ENCODE results near the gene HMGN4. TPM values are rescaled to one million over a fixed set of nuclear protein-coding genes. Genes with fewer than 3 reads are reported as not detected.

Gene HMGN4
- total and polyA plus RNA-seq, 2 of the 8 experiments (the other 6 are each of a cell fraction or from before 2014, with no cell fraction given): 23.4 to 66.4 TPM

DNA sequence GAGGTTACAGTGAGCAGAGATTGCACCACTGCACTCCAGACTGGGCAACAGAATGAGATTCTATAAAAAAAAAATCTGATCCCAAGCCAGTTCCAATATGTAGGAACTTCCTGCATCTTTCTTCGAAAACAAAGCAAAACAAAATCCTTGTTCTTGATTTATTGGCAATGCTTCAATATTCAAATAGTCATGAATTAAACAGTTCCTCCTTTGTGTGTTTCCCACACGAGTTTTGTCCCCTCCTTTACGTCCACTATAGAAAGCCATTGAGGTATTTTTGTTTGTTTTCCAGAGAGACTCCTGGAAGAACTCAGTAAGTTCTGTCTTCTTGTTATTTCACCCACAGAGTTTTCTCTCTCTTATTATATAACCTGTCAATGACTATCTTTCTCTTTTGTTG is 30.5 kb upstream of the HMGN4 start:
- ChIA-PET POLR2A (ENCODE audit: partially characterized antibody) (no interaction called here), CTCF (ENCODE audit: partially characterized antibody) (no interaction called here)
- no peak overlapping the region for H3K9ac ChIP-seq (replicated peaks in 1 of 4; ENCODE audit: extremely low read depth in 1 of 4, low read depth in 3 of 4, low read length in 3 of 4)
- H3K23me2 ChIP-seq (ENCODE audit: low read depth, low read length): 0 out of 2 replicates have a peak, but pooled peaks cover 3% of the 10 kb centered on the region
- no peaks in the 10 kb centered on the region for H3K79me1 ChIP-seq (ENCODE audit: low read depth, low read length)
- H3K23ac ChIP-seq (ENCODE audit: insufficient read length): no peak overlapping the region
- H4K8ac ChIP-seq (ENCODE audit: extremely low read depth, insufficient read depth, low read length): no peak overlapping the region
- no peaks in the 10 kb centered on the region for H3K4me1 ChIP-seq (replicated peaks in 1 of 4; ENCODE audit: control insufficient read depth in 3 of 4, insufficient read depth in 4 of 4, low read length in 3 of 4)
- H3K56ac ChIP-seq (replicated peaks; ENCODE audit: insufficient read length, low read depth, low read length): no peak overlapping the region
- no peak overlapping the region for H3K4me3 ChIP-seq (ENCODE audit: extremely low read depth in 1 of 4, insufficient read depth in 2 of 4, low read depth in 3 of 4, low read length in 4 of 4)
- no peak overlapping the region for H4K91ac ChIP-seq (replicated peaks; ENCODE audit: insufficient read length, low read length)
- no peak overlapping the region for H3K27ac ChIP-seq (ENCODE audit: low read depth, low read length)
- no peak overlapping the region for H3K14ac ChIP-seq (ENCODE audit: insufficient read length)
- H3K18ac ChIP-seq (ENCODE audit: extremely low read depth, low read length): no peak overlapping the region
- H2AK5ac ChIP-seq (ENCODE audit: low read depth, low read length): no peak overlapping the region
- no peaks in the 10 kb centered on the region for H3K79me2 ChIP-seq (ENCODE audit: control insufficient read depth in 1 of 2, insufficient read depth in 2 of 2, low read length in 2 of 2)
- peaks cover 0 to 7% (median 4%) of the 10 kb centered on the region in 4 experiments; a peak in 5 of 7 replicates for H3K27me3 ChIP-seq (replicated peaks in 1 of 4; ENCODE audit: control insufficient read depth in 3 of 4, extremely low read depth in 1 of 4, insufficient read depth in 3 of 4, low read length in 3 of 4)
- no peak overlapping the region for H3K4ac ChIP-seq (replicated peaks; ENCODE audit: insufficient read length, low read depth, low read length)
- H2BK15ac ChIP-seq (ENCODE audit: low read length): no peak overlapping the region
- no peak overlapping the region for H2AFZ ChIP-seq (ENCODE audit: low read length)
- H3K4me2 ChIP-seq (ENCODE audit: insufficient read depth in 1 of 2, low read depth in 2 of 2, low read length in 2 of 2): no peak overlapping the region
- no peak overlapping the region for H2BK5ac ChIP-seq (ENCODE audit: low read depth, low read length)
- no peak overlapping the region for H4K5ac ChIP-seq (ENCODE audit: insufficient read length, low read depth, low read length)
- FAIRE-seq: no peak
- no peak overlapping the region for H2BK20ac ChIP-seq (ENCODE audit: low read length)
- DNase-seq (ENCODE audit: low read depth in 1 of 2, low spot score in 2 of 2): no peak
- no peak overlapping the region for H2BK120ac ChIP-seq (replicated peaks; ENCODE audit: low read depth, low read length)
- H3K36me3 ChIP-seq (ENCODE audit: control insufficient read depth in 2 of 4, insufficient read depth in 4 of 4, low read length in 3 of 4): no peaks in the 10 kb centered on the region
- no peaks in the 10 kb centered on the region for H3K9me3 ChIP-seq (ENCODE audit: insufficient read depth in 2 of 2, low read depth in 1 of 2, low read length in 1 of 2)
- H2BK12ac ChIP-seq (ENCODE audit: low read depth, low read length): no peak overlapping the region
- H4K20me1 ChIP-seq (replicated peaks in 1 of 2; ENCODE audit: control insufficient read depth in 1 of 2, insufficient read depth in 2 of 2, low read length in 2 of 2): no peaks in the 10 kb centered on the region
- 85% methylated on average over 3 of the region's 3 CpGs; no CpG with 5 or more reads in 1 of the 2 experiments for WGBS, 2 experiments (ENCODE audit: extremely low coverage in 1 of 2, insufficient coverage in 1 of 2, insufficient read length in 1 of 2, insufficient replicate concordance in 2 of 2, low coverage in 1 of 2, low lambda C conversion rate in 2 of 2, missing lambda C conversion rate in 1 of 2)
- TF ChIP-seq HDAC2 (IDR thresholded peaks at IDR 0.05; ENCODE audit: borderline replicate concordance in 1 of 2, low read depth in 2 of 2, low read length in 2 of 2) (no peak), TBP (IDR thresholded peaks at IDR 0.05; ENCODE audit: low read depth, low read length) (no peak), POLR2A (IDR thresholded peaks at IDR 0.05; ENCODE audit: control extremely low read depth in 1 of 2, low read depth in 2 of 2, low read length in 2 of 2) (no peak), CREB1 (IDR thresholded peaks at IDR 0.05) (no peak), CBX8 (IDR thresholded peaks at IDR 0.05; ENCODE audit: borderline replicate concordance, low read depth, low read length) (no peak), MAFK (IDR thresholded peaks at IDR 0.05; ENCODE audit: low read depth, low read length) (no peak), RAD21 (IDR thresholded peaks at IDR 0.05 in 1 of 2, conservative IDR thresholded peaks at IDR 0.05 in 1 of 2; ENCODE audit: low read depth in 2 of 2, low read length in 2 of 2) (no peak), KDM5A (IDR thresholded peaks at IDR 0.05; ENCODE audit: low read length) (no peak), EZH2 (IDR thresholded peaks at IDR 0.05; ENCODE audit: low read depth, low read length, severe bottlenecking) (no peak), NRF1 (IDR thresholded peaks at IDR 0.05; ENCODE audit: low read depth, low read length) (no peak), GTF2F1 (IDR thresholded peaks at IDR 0.05; ENCODE audit: borderline replicate concordance, low read depth, low read length) (no peak)
- TF ChIP-seq, protein P1, sequence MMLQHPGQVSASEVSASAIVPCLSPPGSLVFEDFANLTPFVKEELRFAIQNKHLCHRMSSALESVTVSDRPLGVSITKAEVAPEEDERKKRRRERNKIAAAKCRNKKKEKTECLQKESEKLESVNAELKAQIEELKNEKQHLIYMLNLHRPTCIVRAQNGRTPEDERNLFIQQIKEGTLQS (IDR thresholded peaks at IDR 0.05; ENCODE audit: insufficient read depth, low read depth, low read length): no peak
- TF ChIP-seq, protein P2, sequence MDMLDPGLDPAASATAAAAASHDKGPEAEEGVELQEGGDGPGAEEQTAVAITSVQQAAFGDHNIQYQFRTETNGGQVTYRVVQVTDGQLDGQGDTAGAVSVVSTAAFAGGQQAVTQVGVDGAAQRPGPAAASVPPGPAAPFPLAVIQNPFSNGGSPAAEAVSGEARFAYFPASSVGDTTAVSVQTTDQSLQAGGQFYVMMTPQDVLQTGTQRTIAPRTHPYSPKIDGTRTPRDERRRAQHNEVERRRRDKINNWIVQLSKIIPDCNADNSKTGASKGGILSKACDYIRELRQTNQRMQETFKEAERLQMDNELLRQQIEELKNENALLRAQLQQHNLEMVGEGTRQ (IDR thresholded peaks at IDR 0.05; ENCODE audit: low read length): no peak
